ENCODE results near the gene TNFRSF12A. TPM values are rescaled to one million over a fixed set of nuclear protein-coding genes. Genes with fewer than 3 reads are reported as not detected.

TNFRSF12A gene
- total and polyA plus RNA-seq, 9 of the 15 experiments (the other 6 are each of a cell fraction or from before 2014, with no cell fraction given) = 0.41 to 61.8 (median 26.5) TPM

- Histone ChIP-seq H3K4me1 (replicated peaks in 1 of 2; ENCODE audit: control insufficient read depth in 2 of 2, insufficient read depth in 2 of 2, low read length in 2 of 2) (peaks cover 8 to 91% of the 10 kb centered on the region in 2 experiments; a peak in 4 of 5 replicates), H3K27me3 (ENCODE audit: control insufficient read depth in 2 of 2, insufficient read depth in 2 of 2, low read length in 2 of 2) (no peaks in the 10 kb centered on the region), H3K4me3 (no peak overlapping the region), H3K9me3 (replicated peaks; ENCODE audit: control insufficient read depth, insufficient read depth, low read depth, low read length) (no peaks in the 10 kb centered on the region), H3K36me3 (ENCODE audit: control insufficient read depth, insufficient read depth, low read length) (peaks cover 87% of the 10 kb centered on the region; the same call in 2 of the 3 replicates), H4K20me1 (replicated peaks; ENCODE audit: control insufficient read depth, insufficient read depth, low read length) (peaks cover 22% of the 10 kb centered on the region), H3K9ac (ENCODE audit: insufficient read depth in 1 of 2, low read depth in 2 of 2, low read length in 2 of 2) (peak overlapping the region in 1 of 2 experiments; percentile 81; a peak in 1 of 4 replicates), H3K9me1 (ENCODE audit: control insufficient read depth, insufficient read depth, low read length) (peaks cover 3% of the 10 kb centered on the region), H3K27ac (ENCODE audit: extremely low read depth, low read depth, low read length) (no peak overlapping the region), H3K4me2 (ENCODE audit: insufficient read depth, low read length) (no peak overlapping the region), H2AFZ (ENCODE audit: low read depth, low read length) (no peak overlapping the region), H3K79me2 (ENCODE audit: control insufficient read depth, insufficient read depth, low read length) (peaks cover 51% of the 10 kb centered on the region)
- ChIA-PET POLR2A (interaction anchor here (0.6 to 1.8 kb wide), 6 partner anchors 10 to 1356 kb away, joined by 3 to 8 read pairs (median 4); no protein-coding TSS in a partner anchor), CTCF (ENCODE audit: low intra/inter-chr PET ratio) (no interaction called here)
- in situ Hi-C loops (cut with MboI) = no loop called here
- intact Hi-C loops (cut with micrococcal nuclease) = no loop called here
- no TSS peak for BruUV-seq (replicated peaks)
- ATAC-seq (no peak), DNase-seq (ENCODE audit: extremely low read depth in 1 of 4, low spot score in 3 of 4) (no peak), FAIRE-seq (no peak)
- 94% methylated on average over 24 of the region's 28 CpGs for WGBS (ENCODE audit: insufficient coverage, low coverage, missing lambda C conversion rate)
- TF ChIP-seq, protein P1, sequence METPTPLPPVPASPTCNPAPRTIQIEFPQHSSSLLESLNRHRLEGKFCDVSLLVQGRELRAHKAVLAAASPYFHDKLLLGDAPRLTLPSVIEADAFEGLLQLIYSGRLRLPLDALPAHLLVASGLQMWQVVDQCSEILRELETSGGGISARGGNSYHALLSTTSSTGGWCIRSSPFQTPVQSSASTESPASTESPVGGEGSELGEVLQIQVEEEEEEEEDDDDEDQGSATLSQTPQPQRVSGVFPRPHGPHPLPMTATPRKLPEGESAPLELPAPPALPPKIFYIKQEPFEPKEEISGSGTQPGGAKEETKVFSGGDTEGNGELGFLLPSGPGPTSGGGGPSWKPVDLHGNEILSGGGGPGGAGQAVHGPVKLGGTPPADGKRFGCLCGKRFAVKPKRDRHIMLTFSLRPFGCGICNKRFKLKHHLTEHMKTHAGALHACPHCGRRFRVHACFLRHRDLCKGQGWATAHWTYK (CRISPR knock-in tag; IDR thresholded peaks at IDR 0.05) = no peak
- TF ChIP-seq CEBPZ (IDR thresholded peaks at IDR 0.05; ENCODE audit: borderline replicate concordance, low read depth, low read length) (no peak), POLR2A (conservative IDR thresholded peaks at IDR 0.05) (0 out of 2 replicates have a peak, but pooled peaks have one; percentile 2), MYBL2 (IDR thresholded peaks at IDR 0.05; ENCODE audit: low read depth) (no peak), MYBL2 (CRISPR knock-in tag; IDR thresholded peaks at IDR 0.05; ENCODE audit: borderline replicate concordance) (no peak), ZFX (CRISPR knock-in tag; IDR thresholded peaks at IDR 0.05) (no peak), FOXM1 (IDR thresholded peaks at IDR 0.05; ENCODE audit: low read depth) (no peak), FOXM1 (CRISPR knock-in tag; IDR thresholded peaks at IDR 0.05; ENCODE audit: low read depth) (peak; percentile 67; the same call in 1 of the 2 replicates), HBP1 (CRISPR knock-in tag; IDR thresholded peaks at IDR 0.05) (no peak), MCM3 (IDR thresholded peaks at IDR 0.05) (no peak), ZNF644 (tag; IDR thresholded peaks at IDR 0.05; ENCODE audit: low read depth) (no peak), ETV1 (tag; conservative IDR thresholded peaks at IDR 0.05; ENCODE audit: low read depth) (no peak), RBFOX2 (IDR thresholded peaks at IDR 0.05; ENCODE audit: low read depth, low read length) (peak; percentile 70)
- TF ChIP-seq, protein P2, sequence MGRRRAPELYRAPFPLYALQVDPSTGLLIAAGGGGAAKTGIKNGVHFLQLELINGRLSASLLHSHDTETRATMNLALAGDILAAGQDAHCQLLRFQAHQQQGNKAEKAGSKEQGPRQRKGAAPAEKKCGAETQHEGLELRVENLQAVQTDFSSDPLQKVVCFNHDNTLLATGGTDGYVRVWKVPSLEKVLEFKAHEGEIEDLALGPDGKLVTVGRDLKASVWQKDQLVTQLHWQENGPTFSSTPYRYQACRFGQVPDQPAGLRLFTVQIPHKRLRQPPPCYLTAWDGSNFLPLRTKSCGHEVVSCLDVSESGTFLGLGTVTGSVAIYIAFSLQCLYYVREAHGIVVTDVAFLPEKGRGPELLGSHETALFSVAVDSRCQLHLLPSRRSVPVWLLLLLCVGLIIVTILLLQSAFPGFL (CRISPR knock-in tag; IDR thresholded peaks at IDR 0.05) = no peak
These were observed 44.9 kb upstream of the TNFRSF12A start for GRCh38 chr16:2975161-2975795.

Measured in K562 (cell line).